IMR-90 (cell line): ENCODE data around the gene WDR17. TPM values are rescaled to one million over a fixed set of nuclear protein-coding genes. Genes with fewer than 3 reads are reported as not detected.

ENCODE experiments used
- ATAC-seq: fragments of 200-7000 bp; cut with Tn5 transposase; 2 replicates; pipeline ENCODE4 v1.9.1; 2020; ENCODE audit warnings: low read depth, mild to moderate bottlenecking, moderate library complexity
- BruUV-seq: library from RNA; stranded (reverse); fragments of 400-500 nt; replicated peaks from 2 replicates; lab custom pipeline; 2021; lab: Mats Ljungman, UMichigan
- CTCF ChIA-PET: fragments of 300-600 bp; formaldehyde crosslinking; extraction: SDS; loops from one replicate; lab custom pipeline; 2021; ENCODE audit warnings: antibody characterized with exemption; lab: Yijun Ruan, JAX
- POLR2A ChIA-PET: fragments of 300-600 bp; sonication (Branson Sonifier 250); formaldehyde crosslinking; loops from one replicate; lab custom pipeline; 2022; ENCODE audit warnings: antibody characterized with exemption; ENCODE audit not compliant: unreplicated experiment; lab: Charles Lee
- DNase-seq: peaks from one replicate; pipeline ENCODE4 v3.0.0; 2013
- H2AFZ ChIP-seq: replicated peaks from 2 replicates; pipeline ENCODE3; 2013; ENCODE audit warnings: low read length, mild to moderate bottlenecking; ENCODE audit not compliant: poor library complexity
- H2AK5ac ChIP-seq: 2 replicates; pipeline ENCODE4 v1.6.1; 2013; ENCODE audit warnings: low read depth, low read length, inconsistent platforms
- H2AK9ac ChIP-seq: replicated peaks from 2 replicates; pipeline ENCODE3; 2013; ENCODE audit warnings: mild to moderate bottlenecking, low read depth, low read length, moderate library complexity; ENCODE audit not compliant: poor library complexity
- H2BK120ac ChIP-seq: 2 replicates; pipeline ENCODE4 v1.6.1; 2013; ENCODE audit warnings: low read depth, low read length, inconsistent platforms
- H2BK15ac ChIP-seq: 3 replicates; pipeline ENCODE4 v1.6.1; 2013; ENCODE audit warnings: low read depth, low read length, inconsistent platforms
- H2BK20ac ChIP-seq: 2 replicates; pipeline ENCODE4 v1.6.1; 2013; ENCODE audit warnings: low read depth, mild to moderate bottlenecking, inconsistent platforms, low read length, moderate library complexity
- H2BK5ac ChIP-seq: 2 replicates; pipeline ENCODE4 v1.6.1; 2013; ENCODE audit warnings: mild to moderate bottlenecking, low read depth, low read length, inconsistent platforms; ENCODE audit not compliant: poor library complexity, severe bottlenecking
- H3K14ac ChIP-seq: replicated peaks from 2 replicates; pipeline ENCODE4 v1.6.1; 2013; ENCODE audit warnings: low read depth, low read length, inconsistent platforms
- H3K18ac ChIP-seq: 2 replicates; pipeline ENCODE4 v1.6.1; 2013; ENCODE audit warnings: low read depth, low read length, control low read depth
- H3K23ac ChIP-seq: 2 replicates; pipeline ENCODE4 v1.6.1; 2013; ENCODE audit warnings: low read depth, low read length, inconsistent platforms
- H3K27ac ChIP-seq: 2 replicates; pipeline ENCODE4 v1.5.1; 2013; ENCODE audit warnings: mild to moderate bottlenecking, control low read depth, low read length; ENCODE audit not compliant: insufficient read depth
- H3K27me3 ChIP-seq: 2 replicates; pipeline ENCODE4 v1.6.1; 2013; ENCODE audit warnings: low read length; ENCODE audit not compliant: control insufficient read depth, insufficient read depth
- H3K36me3 ChIP-seq: 2 replicates; pipeline ENCODE4 v1.6.1; 2013; ENCODE audit warnings: low read length, mixed read lengths; ENCODE audit not compliant: control insufficient read depth, insufficient read depth
- H3K4ac ChIP-seq: 2 replicates; pipeline ENCODE4 v1.6.1; 2013; ENCODE audit warnings: low read depth, low read length, inconsistent platforms
- H3K4me1 ChIP-seq: 2 replicates; pipeline ENCODE4 v1.6.1; 2013; ENCODE audit warnings: low read length, mixed read lengths; ENCODE audit not compliant: control insufficient read depth, insufficient read depth
- H3K4me2 ChIP-seq: 2 replicates; pipeline ENCODE4 v1.6.1; 2013; ENCODE audit warnings: low read depth, mild to moderate bottlenecking, control low read depth, low read length, moderate library complexity
- H3K4me3 ChIP-seq: 2 replicates; pipeline ENCODE4 v1.5.1; 2013; ENCODE audit warnings: low read depth, mild to moderate bottlenecking, control low read depth, low read length, moderate library complexity; ENCODE audit not compliant: insufficient read depth
- H3K56ac ChIP-seq: 2 replicates; pipeline ENCODE4 v1.6.1; 2013; ENCODE audit warnings: low read length, inconsistent platforms; ENCODE audit not compliant: insufficient read depth; ENCODE audit errors: extremely low read depth
- H3K79me1 ChIP-seq, 2 experiments: 2 replicates each; pipeline ENCODE4 v1.6.1; 2013; ENCODE audit warnings: low read length in 2 of 2, inconsistent platforms in 1 of 2, low read depth in 1 of 2
- H3K9ac ChIP-seq: 2 replicates; pipeline ENCODE4 v1.6.1; 2013; ENCODE audit warnings: low read depth, low read length, control low read depth
- H3K9me1 ChIP-seq: 2 replicates; pipeline ENCODE4 v1.6.1; 2013; ENCODE audit warnings: low read length, inconsistent platforms; ENCODE audit not compliant: insufficient read depth
- H3K9me3 ChIP-seq: 2 replicates; pipeline ENCODE4 v1.6.1; 2013; ENCODE audit warnings: low read length; ENCODE audit not compliant: control insufficient read depth, insufficient read depth
- H4K20me1 ChIP-seq: 2 replicates; pipeline ENCODE4 v1.6.1; 2013; ENCODE audit warnings: low read length, inconsistent platforms; ENCODE audit not compliant: insufficient read depth
- H4K5ac ChIP-seq: 2 replicates; pipeline ENCODE4 v1.6.1; 2013; ENCODE audit warnings: mild to moderate bottlenecking, low read depth, low read length, control low read depth
- H4K8ac ChIP-seq, 2 experiments: 2 replicates each; pipeline ENCODE4 v1.6.1; 2013; ENCODE audit warnings: low read depth in 2 of 2, low read length in 2 of 2, control low read depth in 1 of 2, inconsistent platforms in 1 of 2
- H4K91ac ChIP-seq: 2 replicates; pipeline ENCODE4 v1.6.1; 2013; ENCODE audit warnings: low read depth, low read length, inconsistent platforms; ENCODE audit not compliant: insufficient read depth
- BHLHE40 ChIP-seq: fragments of 150-350 bp; IDR thresholded peaks from 2 replicates; pipeline ENCODE4 v1.6.1; 2016; ENCODE audit warnings: mild to moderate bottlenecking, low read depth, low read length
- CHD1 ChIP-seq: IDR thresholded peaks from 2 replicates; pipeline ENCODE4 v1.6.1; 2012; ENCODE audit warnings: low read depth, low read length, improper control_type of control experiment
- CTCF ChIP-seq: conservative IDR thresholded peaks from 2 replicates; pipeline ENCODE4 v1.5.1; 2012; ENCODE audit warnings: mild to moderate bottlenecking, low read depth, low read length, improper control_type of control experiment
- ELK1 ChIP-seq: fragments of 150-350 bp; IDR thresholded peaks from 2 replicates; pipeline ENCODE4 v1.6.1; 2016; ENCODE audit warnings: low read depth, mild to moderate bottlenecking, low read length, moderate library complexity, borderline replicate concordance
- POLR2A ChIP-seq: IDR thresholded peaks from 2 replicates; pipeline ENCODE4 v1.6.1; 2012; ENCODE audit warnings: mild to moderate bottlenecking, low read depth, low read length
- RCOR1 ChIP-seq: IDR thresholded peaks from 2 replicates; pipeline ENCODE4 v1.6.1; 2012; ENCODE audit warnings: mild to moderate bottlenecking, low read length, improper control_type of control experiment; ENCODE audit not compliant: insufficient replicate concordance
- WGBS, 2 experiments: methylation state at CpG; one replicate each; pipeline versions ENCODE4 v1.1.5 to v1.1.7; 2013; ENCODE audit warnings: missing lambda C conversion rate in 2 of 2; ENCODE audit not compliant: insufficient read length in 1 of 2; ENCODE audit errors: extremely low coverage in 2 of 2; 5-methylcytosine and 5-hydroxymethylcytosine counted together
- dilution Hi-C: fragments of 300-500 bp; cut with HindIII; formaldehyde crosslinking; loops from one replicate; pipeline ENCODE4 v1.14.3; 2018; ENCODE audit warnings: low sequenced_read_pairs; ENCODE audit not compliant: unreplicated experiment
- in situ Hi-C: fragments of 300-500 bp; cut with MboI; formaldehyde crosslinking; loops from 3 replicates; pipeline ENCODE4 v1.14.3; 2019; ENCODE audit warnings: low sequenced_read_pairs, inconsistent platforms, mixed read lengths
- intact Hi-C: fragments of 100-400 bp; cut with micrococcal nuclease; formaldehyde crosslinking; loops from 2 replicates; pipeline ENCODE4 v1.10.0; 2022
- polyA plus RNA-seq, 3 experiments: library from polyadenylated mRNA; depleted of rRNA; stranded (reverse); fragments of >200 nt; gene quantifications; 2 replicates each; pipeline ENCODE4 v1.2.3, GENCODE V29; 2012; ENCODE audit warnings: low replicate concordance in 1 of 3
- total RNA-seq: library from RNA; depleted of rRNA; stranded (reverse); fragments of >200 nt; gene quantifications from 2 replicates; pipeline ENCODE4 v1.2.3, GENCODE V29; 2012

WDR17 gene
- total and polyA plus RNA-seq, 2 of the 4 experiments (the other 2 are of a cell fraction): 0.53 to 0.54 TPM

- POLR2A ChIA-PET: no interaction called here
- intact Hi-C loops: loop anchor here (1.0 to 2.0 kb wide), 2 partner anchors 242 to 306 kb away; no protein-coding TSS in a partner anchor
- no peak overlapping the region for H3K18ac ChIP-seq
Observed at GRCh38 chr4:176034936-176035335, 30.7 kb upstream of the WDR17 start.

More at GRCh38 chr4:176034936-176035335, 30.7 kb upstream of the WDR17 start:
- no peak overlapping the region for H2AK9ac ChIP-seq
- H3K4me2 ChIP-seq: no peak overlapping the region
- no peaks in the 10 kb centered on the region for H3K79me1 ChIP-seq
- no peak overlapping the region for H3K23ac ChIP-seq
- H3K27ac ChIP-seq: no peak overlapping the region
- TF ChIP-seq ELK1: no peak
- TF ChIP-seq RCOR1: no peak
- TF ChIP-seq CHD1: no peak
- no peak for TF ChIP-seq POLR2A
- TF ChIP-seq BHLHE40: no peak
- no peak for TF ChIP-seq CTCF
- H3K9ac ChIP-seq: no peak overlapping the region
- H3K4me1 ChIP-seq: no peaks in the 10 kb centered on the region
- H2BK5ac ChIP-seq: no peak overlapping the region
- H2BK20ac ChIP-seq: no peak overlapping the region
- peak overlapping the region; percentile 14; the same call in 1 of the 2 replicates for H2BK120ac ChIP-seq
- no peak overlapping the region for H4K91ac ChIP-seq
- H2AK5ac ChIP-seq: no peak overlapping the region
- no peak overlapping the region for H3K4me3 ChIP-seq
- H3K9me1 ChIP-seq: no peaks in the 10 kb centered on the region
- H2BK15ac ChIP-seq: no peak overlapping the region
- H2AFZ ChIP-seq: no peak overlapping the region
- H3K14ac ChIP-seq: no peak overlapping the region
- in situ Hi-C loops (loop anchor here (5.0 kb wide), 1 partner anchor 302 kb away; no protein-coding TSS in a partner anchor), dilution Hi-C loops (no loop called here)
- H4K8ac ChIP-seq: no peak overlapping the region
- no peaks in the 10 kb centered on the region for H4K20me1 ChIP-seq
- H3K4ac ChIP-seq: no peak overlapping the region
- H3K36me3 ChIP-seq: no peaks in the 10 kb centered on the region
- BruUV-seq: no TSS peak
- no peaks in the 10 kb centered on the region for H3K27me3 ChIP-seq
- CTCF ChIA-PET: interaction anchor here (0.9 to 1.4 kb wide), 4 partner anchors 119 to 342 kb away, joined by 3 to 7 read pairs (median 4); no protein-coding TSS in a partner anchor
- no peaks in the 10 kb centered on the region for H3K9me3 ChIP-seq
- DNase-seq (no peak), ATAC-seq (peak; percentile 17; the same call in 1 of the 2 replicates)
- no peak overlapping the region for H4K5ac ChIP-seq
- H3K56ac ChIP-seq: no peak overlapping the region
- WGBS, 2 experiments: 79% methylated on average over 4 of the region's 5 CpGs; no CpG with 5 or more reads in 1 of the 2 experiments
